ENCODE data around the gene MOXD1.

- TF ChIP-seq CTCF (conservative IDR thresholded peaks at IDR 0.05; ENCODE audit: low read depth, low read length), result no peak
- no peak for TF ChIP-seq EZH2 (IDR thresholded peaks at IDR 0.05; ENCODE audit: low read length, unreplicated experiment)
Measured at GRCh38 chr6:132445201-132445951, 44.1 kb upstream of the MOXD1 start.

Data from PC-3 (cell line).